K562 (cell line): ENCODE results near the gene SP2. TPM values are rescaled to one million over a fixed set of nuclear protein-coding genes. Genes with fewer than 3 reads are reported as not detected.

Experiments used
- CREB1 ChIP-seq, 2 experiments: sonication (generic) in 1 of 2; formaldehyde crosslinking in 1 of 2; IDR thresholded peaks; 2 replicates each; pipeline versions ENCODE4 v1.6.1 to v1.8.0; 2012 to 2022; ENCODE audit warnings: inconsistent platforms in 1 of 2, mild to moderate bottlenecking in 1 of 2, missing genetic modification reagents in 1 of 2, moderate library complexity in 1 of 2
- ETS2 ChIP-seq: IDR thresholded peaks from 2 replicates; pipeline ENCODE4 v1.6.1; 2016; ENCODE audit warnings: borderline replicate concordance, missing genetic modification characterization, mild to moderate bottlenecking, moderate library complexity, missing compliant biosample characterization; ENCODE audit not compliant: poor library complexity, severe bottlenecking
- HSF4 ChIP-seq: fragments of 250-450 bp; sonication (Bioruptor Pico); IDR thresholded peaks from 2 replicates; pipeline ENCODE4 v2.1.2; 2022; ENCODE audit warnings: mild to moderate bottlenecking, moderate library complexity, borderline replicate concordance
- JUNB ChIP-seq: fragments of 450-650 bp; formaldehyde crosslinking; conservative IDR thresholded peaks from 2 replicates; pipeline ENCODE4 v1.4.0; 2020; ENCODE audit warnings: mild to moderate bottlenecking
- NCOA4 ChIP-seq: fragments of 450-650 bp; IDR thresholded peaks from 2 replicates; pipeline ENCODE4 v1.6.1; 2018; ENCODE audit warnings: mild to moderate bottlenecking; ENCODE audit not compliant: partially characterized antibody
- SRF ChIP-seq, 2 experiments: fragments of 250-450, 450-650 bp in 1 of 2; sonication (Bioruptor Pico) in 1 of 2; sonication (generic) in 1 of 2; formaldehyde crosslinking; IDR thresholded peaks; 2 replicates each; pipeline versions ENCODE4 v1.5.0 to v1.5.1; 2020 to 2022; ENCODE audit warnings: mild to moderate bottlenecking in 1 of 2, missing genetic modification reagents in 1 of 2
- polyA plus RNA-seq, 8 experiments: library from polyadenylated mRNA; depleted of rRNA in 4 of 8; stranded (reverse) in 5 of 8; unstranded in 3 of 8; fragments of >200 nt; fragmentation: Nextera tagmentation in 2 of 8; fragmentation: Illumina TruSeq in 1 of 8; extraction: Ambion mirVana in 2 of 8; extraction: Trizol in 1 of 8; gene quantifications; 2 replicates each; pipeline versions ENCODE4 v1.2.1 to v1.2.3, GENCODE V29; 2011 to 2014; ENCODE audit warnings: inconsistent platforms in 1 of 8, missing spikeins in 1 of 8
- total RNA-seq, 7 experiments: library from RNA; depleted of rRNA in 6 of 7; stranded (reverse); fragments of >200 nt in 6 of 7; fragmentation: Illumina TruSeq in 2 of 7; extraction: Trizol in 2 of 7; gene quantifications; 2 replicates each; pipeline versions ENCODE4 v1.2.1 to v1.2.3, GENCODE V29; 2011 to 2021; ENCODE audit warnings: low replicate concordance in 1 of 7
- TF ChIP-seq, protein P1 (sequence below): sonication (generic); formaldehyde crosslinking; IDR thresholded peaks from 2 replicates; pipeline ENCODE4 v1.8.0; 2023; ENCODE audit warnings: mild to moderate bottlenecking, missing genetic modification reagents
- TF ChIP-seq, protein P2 (sequence below), 2 experiments: fragments of 450-650 bp; formaldehyde crosslinking in 1 of 2; IDR thresholded peaks; 2 replicates each; pipeline versions ENCODE4 v1.4.0 to v1.6.1; 2014 to 2020; ENCODE audit warnings: mild to moderate bottlenecking in 2 of 2, borderline replicate concordance in 1 of 2, low read depth in 1 of 2

Gene SP2
- total and polyA plus RNA-seq, 9 of the 15 experiments (the other 6 are each of a cell fraction or from before 2014, with no cell fraction given), result 0.77 to 22.3 (median 2.3) TPM

DNA sequence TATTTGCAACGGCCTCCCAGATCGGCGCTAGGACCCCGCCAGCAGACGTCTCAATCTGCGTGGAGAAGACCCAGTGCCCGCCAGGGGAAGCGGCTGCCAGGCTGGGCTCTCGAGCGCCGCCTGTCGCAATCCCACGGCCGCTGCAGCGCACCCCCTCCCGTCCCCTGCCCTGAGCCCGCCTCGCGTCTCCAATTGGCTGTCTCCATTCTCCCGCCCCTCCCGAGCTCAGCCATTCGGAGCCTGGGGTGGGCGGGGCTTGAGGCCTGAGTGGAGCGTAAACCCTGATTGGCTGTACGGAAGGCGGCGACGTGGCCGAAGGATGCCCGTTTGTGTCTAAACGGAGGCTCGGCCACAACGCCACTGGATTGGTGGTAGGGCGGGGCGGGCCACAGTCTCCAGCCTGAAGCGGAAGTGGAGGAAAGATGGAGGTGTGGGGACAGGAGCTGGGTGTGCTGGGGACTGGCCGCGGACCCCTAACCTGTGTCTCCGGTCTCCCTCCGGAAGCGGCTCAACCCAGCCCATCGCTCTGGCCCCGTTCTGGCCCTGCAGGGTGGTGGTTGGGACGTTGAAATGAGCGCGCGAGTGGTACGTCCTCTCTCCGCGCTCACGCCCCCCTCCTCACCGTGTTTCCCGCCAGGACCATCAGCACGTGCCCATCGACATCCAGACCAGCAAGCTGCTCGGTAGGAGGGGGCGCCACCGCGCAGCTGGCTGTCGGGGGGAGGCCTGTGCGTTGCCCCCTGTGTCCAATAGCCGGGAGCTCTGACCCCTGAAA is 74.9 kb downstream of the SP2 start, which contains the start of gene CDK5RAP3 (continued):
- TF ChIP-seq, protein P1, sequence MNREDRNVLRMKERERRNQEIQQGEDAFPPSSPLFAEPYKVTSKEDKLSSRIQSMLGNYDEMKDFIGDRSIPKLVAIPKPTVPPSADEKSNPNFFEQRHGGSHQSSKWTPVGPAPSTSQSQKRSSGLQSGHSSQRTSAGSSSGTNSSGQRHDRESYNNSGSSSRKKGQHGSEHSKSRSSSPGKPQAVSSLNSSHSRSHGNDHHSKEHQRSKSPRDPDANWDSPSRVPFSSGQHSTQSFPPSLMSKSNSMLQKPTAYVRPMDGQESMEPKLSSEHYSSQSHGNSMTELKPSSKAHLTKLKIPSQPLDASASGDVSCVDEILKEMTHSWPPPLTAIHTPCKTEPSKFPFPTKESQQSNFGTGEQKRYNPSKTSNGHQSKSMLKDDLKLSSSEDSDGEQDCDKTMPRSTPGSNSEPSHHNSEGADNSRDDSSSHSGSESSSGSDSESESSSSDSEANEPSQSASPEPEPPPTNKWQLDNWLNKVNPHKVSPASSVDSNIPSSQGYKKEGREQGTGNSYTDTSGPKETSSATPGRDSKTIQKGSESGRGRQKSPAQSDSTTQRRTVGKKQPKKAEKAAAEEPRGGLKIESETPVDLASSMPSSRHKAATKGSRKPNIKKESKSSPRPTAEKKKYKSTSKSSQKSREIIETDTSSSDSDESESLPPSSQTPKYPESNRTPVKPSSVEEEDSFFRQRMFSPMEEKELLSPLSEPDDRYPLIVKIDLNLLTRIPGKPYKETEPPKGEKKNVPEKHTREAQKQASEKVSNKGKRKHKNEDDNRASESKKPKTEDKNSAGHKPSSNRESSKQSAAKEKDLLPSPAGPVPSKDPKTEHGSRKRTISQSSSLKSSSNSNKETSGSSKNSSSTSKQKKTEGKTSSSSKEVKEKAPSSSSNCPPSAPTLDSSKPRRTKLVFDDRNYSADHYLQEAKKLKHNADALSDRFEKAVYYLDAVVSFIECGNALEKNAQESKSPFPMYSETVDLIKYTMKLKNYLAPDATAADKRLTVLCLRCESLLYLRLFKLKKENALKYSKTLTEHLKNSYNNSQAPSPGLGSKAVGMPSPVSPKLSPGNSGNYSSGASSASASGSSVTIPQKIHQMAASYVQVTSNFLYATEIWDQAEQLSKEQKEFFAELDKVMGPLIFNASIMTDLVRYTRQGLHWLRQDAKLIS, result peak; percentile 4; the same call in 1 of the 2 replicates
- TF ChIP-seq, protein P2, sequence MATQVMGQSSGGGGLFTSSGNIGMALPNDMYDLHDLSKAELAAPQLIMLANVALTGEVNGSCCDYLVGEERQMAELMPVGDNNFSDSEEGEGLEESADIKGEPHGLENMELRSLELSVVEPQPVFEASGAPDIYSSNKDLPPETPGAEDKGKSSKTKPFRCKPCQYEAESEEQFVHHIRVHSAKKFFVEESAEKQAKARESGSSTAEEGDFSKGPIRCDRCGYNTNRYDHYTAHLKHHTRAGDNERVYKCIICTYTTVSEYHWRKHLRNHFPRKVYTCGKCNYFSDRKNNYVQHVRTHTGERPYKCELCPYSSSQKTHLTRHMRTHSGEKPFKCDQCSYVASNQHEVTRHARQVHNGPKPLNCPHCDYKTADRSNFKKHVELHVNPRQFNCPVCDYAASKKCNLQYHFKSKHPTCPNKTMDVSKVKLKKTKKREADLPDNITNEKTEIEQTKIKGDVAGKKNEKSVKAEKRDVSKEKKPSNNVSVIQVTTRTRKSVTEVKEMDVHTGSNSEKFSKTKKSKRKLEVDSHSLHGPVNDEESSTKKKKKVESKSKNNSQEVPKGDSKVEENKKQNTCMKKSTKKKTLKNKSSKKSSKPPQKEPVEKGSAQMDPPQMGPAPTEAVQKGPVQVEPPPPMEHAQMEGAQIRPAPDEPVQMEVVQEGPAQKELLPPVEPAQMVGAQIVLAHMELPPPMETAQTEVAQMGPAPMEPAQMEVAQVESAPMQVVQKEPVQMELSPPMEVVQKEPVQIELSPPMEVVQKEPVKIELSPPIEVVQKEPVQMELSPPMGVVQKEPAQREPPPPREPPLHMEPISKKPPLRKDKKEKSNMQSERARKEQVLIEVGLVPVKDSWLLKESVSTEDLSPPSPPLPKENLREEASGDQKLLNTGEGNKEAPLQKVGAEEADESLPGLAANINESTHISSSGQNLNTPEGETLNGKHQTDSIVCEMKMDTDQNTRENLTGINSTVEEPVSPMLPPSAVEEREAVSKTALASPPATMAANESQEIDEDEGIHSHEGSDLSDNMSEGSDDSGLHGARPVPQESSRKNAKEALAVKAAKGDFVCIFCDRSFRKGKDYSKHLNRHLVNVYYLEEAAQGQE (IDR thresholded peaks at IDR 0.05; ENCODE audit: borderline replicate concordance), result peak; percentile 68; the same call in 1 of the 2 replicates
- TF ChIP-seq, protein P2 (CRISPR knock-in tag; IDR thresholded peaks at IDR 0.05; ENCODE audit: low read depth), result no peak
- no peak for TF ChIP-seq JUNB (CRISPR knock-in tag)
- peak; percentile 55; the same call in 1 of the 2 replicates for TF ChIP-seq HSF4
- TF ChIP-seq NCOA4, result no peak
- no peak for TF ChIP-seq ETS2 (tag)
- TF ChIP-seq CREB1 (IDR thresholded peaks at IDR 0.05), result peak; percentile 88
- TF ChIP-seq CREB1 (CRISPR knock-in tag; IDR thresholded peaks at IDR 0.05), result peak; percentile 78; the same call in 1 of the 2 replicates
- peak in 1 of 2 experiments; percentile 84; a peak in 2 of 4 replicates for TF ChIP-seq SRF (CRISPR knock-in tag; IDR thresholded peaks at IDR 0.05)
